Activated T-helper 2 cell treated with anti-CD3 and anti-CD28 coated beads, Interferon-gamma antibody, Interleukin-2, Interleukin-4, amounts not matched to agents 10 μg/mL and 5 μg/mL and 100 μg/mL, durations not matched to agents 14 hours and 24 hours and 36 hours (primary cell): ENCODE results near the gene TMEM223. TPM values are rescaled to one million over a fixed set of nuclear protein-coding genes. Genes with fewer than 3 reads are reported as not detected.
A peak's percentile ranks its signal among the peaks of the same experiment; 100 is the strongest.
"Not testable (repeated sequence)": the region's sequence is repeated elsewhere in the genome, so short reads cannot be mapped to it uniquely, and the experiment has no call there.

Experiments
- DNase-seq: peaks from one replicate; pipeline ENCODE4 v3.0.0; 2021; ENCODE audit warnings: low spot score
- H3K27ac Mint-ChIP-seq: one replicate; pipeline ENCODE4 v1.8.0; 2021; ENCODE audit warnings: mixed read lengths
- H3K27me3 Mint-ChIP-seq: one replicate; pipeline ENCODE4 v1.8.0; 2021; ENCODE audit warnings: low read depth, mixed read lengths
- H3K36me3 Mint-ChIP-seq: one replicate; pipeline ENCODE4 v1.8.0; 2021; ENCODE audit warnings: low read depth, mixed read lengths
- H3K4me1 Mint-ChIP-seq: one replicate; pipeline ENCODE4 v1.8.0; 2021; ENCODE audit warnings: low read depth, mixed read lengths
- H3K4me3 Mint-ChIP-seq: one replicate; pipeline ENCODE4 v1.8.0; 2021; ENCODE audit warnings: low read depth, mild to moderate bottlenecking, moderate library complexity, mixed read lengths
- H3K9me3 Mint-ChIP-seq: one replicate; pipeline ENCODE4 v1.8.0; 2021; ENCODE audit warnings: mixed read lengths
- intact Hi-C: fragments of 100-400 bp; cut with micrococcal nuclease; formaldehyde crosslinking; loops from one replicate; pipeline ENCODE4 v1.15.1; 2023
- total RNA-seq: library from RNA; stranded (reverse); gene quantifications from 2 replicates; pipeline ENCODE4 v1.2.3, GENCODE V29; 2022

Gene TMEM223
- total RNA-seq, 1 donor from 2014 or later, result 13.4 TPM

- Mint-ChIP-seq H3K36me3 (peaks cover 57% of the 10 kb centered on the region), H3K4me3 (peak overlapping the region; percentile 90), H3K27me3 (no peaks in the 10 kb centered on the region), H3K27ac (peak overlapping the region; percentile 69), H3K9me3 (no peaks in the 10 kb centered on the region), H3K4me1 (peaks cover 49% of the 10 kb centered on the region)
- intact Hi-C loops, result no loop called here
- no peak for DNase-seq
Measured at GRCh38 chr11:62789576-62789975, 2.2 kb downstream of the TMEM223 start.

GRCh38 chr11:62788991-62789390 lies 2.8 kb downstream of the TMEM223 start:
- peaks cover 45% of the 10 kb centered on the region for H3K4me1 Mint-ChIP-seq
- H3K36me3 Mint-ChIP-seq, result peaks cover 51% of the 10 kb centered on the region
- no peaks in the 10 kb centered on the region for H3K9me3 Mint-ChIP-seq
- peak overlapping the region; percentile 90 for H3K4me3 Mint-ChIP-seq
- peak overlapping the region; percentile 69 for H3K27ac Mint-ChIP-seq
- DNase-seq, result no peak
- intact Hi-C loops, result no loop called here
- no peaks in the 10 kb centered on the region for H3K27me3 Mint-ChIP-seq

- Mint-ChIP-seq H3K27me3 (no peaks in the 10 kb centered on the region), H3K4me1 (peaks cover 39% of the 10 kb centered on the region), H3K27ac (peak within 1 kb of the TSS; percentile 91), H3K36me3 (peaks cover 51% of the 10 kb centered on the region), H3K4me3 (peak within 1 kb of the TSS; percentile 90), H3K9me3 (no peaks in the 10 kb centered on the region)
- DNase-seq, result peak; percentile 95
- intact Hi-C loops, result loop anchor here (1.0 to 2.0 kb wide), 7 partner anchors 16 to 93 kb away; partner anchors contain the start of genes HNRNPUL2, NXF1, SLC3A2 and STX5
Measured at GRCh38 chr11:62787005-62787759, 4.6 kb downstream of the TMEM223 start, which contains the start of gene TMEM179B. TMEM179B (plus strand) TSS chr11:62787402; CDS start chr11:62787432, 30 bp downstream.

GRCh38 chr11:62786318-62787004 lies 5.3 kb downstream of the TMEM223 start:
- intact Hi-C loops, result loop anchor here (1.0 to 2.0 kb wide), 8 partner anchors 15 to 94 kb away; partner anchors contain the start of genes HNRNPUL2, NXF1, SLC3A2 and STX5
- no peaks in the 10 kb centered on the region for H3K27me3 Mint-ChIP-seq
- peak; percentile 81 for DNase-seq
- H3K4me3 Mint-ChIP-seq, result peak overlapping the region; percentile 79
- H3K4me1 Mint-ChIP-seq, result peaks cover 36% of the 10 kb centered on the region
- peaks cover 46% of the 10 kb centered on the region for H3K36me3 Mint-ChIP-seq
- peak overlapping the region; percentile 69 for H3K27ac Mint-ChIP-seq
- no peaks in the 10 kb centered on the region for H3K9me3 Mint-ChIP-seq

GRCh38 chr11:62782753-62783152 lies 9.1 kb downstream of the TMEM223 start:
- Mint-ChIP-seq H3K36me3 (peaks cover 20% of the 10 kb centered on the region), H3K27ac (no peak overlapping the region), H3K9me3 (no peaks in the 10 kb centered on the region), H3K4me1 (peaks cover 13% of the 10 kb centered on the region), H3K4me3 (no peak overlapping the region), H3K27me3 (no peaks in the 10 kb centered on the region)
- no peak for DNase-seq
- intact Hi-C loops, result no loop called here

GRCh38 chr11:62778441-62778840 lies 13.4 kb downstream of the TMEM223 start:
- intact Hi-C loops, result no loop called here
- no peak for DNase-seq
- Mint-ChIP-seq H3K4me1 (peaks cover 7% of the 10 kb centered on the region), H3K27me3 (no peaks in the 10 kb centered on the region), H3K9me3 (no peaks in the 10 kb centered on the region), H3K4me3 (no peak overlapping the region), H3K27ac (peak overlapping the region; percentile 34), H3K36me3 (peaks cover 29% of the 10 kb centered on the region)

- peak overlapping the region; percentile 81 for H3K27ac Mint-ChIP-seq
- peak overlapping the region; percentile 10 for H3K4me3 Mint-ChIP-seq
- intact Hi-C loops, result no loop called here
- peaks cover 23% of the 10 kb centered on the region for H3K36me3 Mint-ChIP-seq
- peaks cover 7% of the 10 kb centered on the region for H3K4me1 Mint-ChIP-seq
- H3K27me3 Mint-ChIP-seq, result no peaks in the 10 kb centered on the region
- no peak for DNase-seq
- H3K9me3 Mint-ChIP-seq, result no peaks in the 10 kb centered on the region
Measured at GRCh38 chr11:62777389-62777788, 14.4 kb downstream of the TMEM223 start.

- DNase-seq, result no peak
- Mint-ChIP-seq H3K27me3 (no peaks in the 10 kb centered on the region), H3K27ac (no peak overlapping the region), H3K4me1 (peaks cover 12% of the 10 kb centered on the region), H3K9me3 (no peaks in the 10 kb centered on the region), H3K4me3 (no peak overlapping the region), H3K36me3 (peaks cover 23% of the 10 kb centered on the region)
- intact Hi-C loops, result no loop called here
Measured at GRCh38 chr11:62775646-62776045, 16.2 kb downstream of the TMEM223 start.

- Mint-ChIP-seq H3K4me1 (peaks cover 20% of the 10 kb centered on the region), H3K9me3 (no peaks in the 10 kb centered on the region), H3K27ac (no peak overlapping the region), H3K27me3 (no peaks in the 10 kb centered on the region), H3K36me3 (peaks cover 27% of the 10 kb centered on the region), H3K4me3 (no peak overlapping the region)
- no peak for DNase-seq
- intact Hi-C loops, result loop anchor here (5.0 kb wide), 1 partner anchor 182 kb away; the partner anchor contains the start of gene TUT1
Measured at GRCh38 chr11:62774407-62774806, 17.4 kb downstream of the TMEM223 start.

- Mint-ChIP-seq H3K36me3 (peaks cover 30% of the 10 kb centered on the region), H3K4me3 (peak within 1 kb of the TSS; percentile 88), H3K27me3 (no peaks in the 10 kb centered on the region), H3K27ac (peak within 1 kb of the TSS; percentile 92), H3K4me1 (peaks cover 13% of the 10 kb centered on the region), H3K9me3 (no peaks in the 10 kb centered on the region)
- peak; percentile 92 for DNase-seq
- intact Hi-C loops, result loop anchor here (1.0 to 5.0 kb wide), 7 partner anchors 10 to 179 kb away; partner anchors contain the start of genes HNRNPUL2, POLR2G, TMEM179B and TUT1
Measured at GRCh38 chr11:62771144-62772021, 20.4 kb downstream of the TMEM223 start, which contains the start of gene TAF6L. TAF6L (plus strand) TSS chr11:62771396; CDS start chr11:62775784, 4,388 bp downstream.

- no peaks in the 10 kb centered on the region for H3K27me3 Mint-ChIP-seq
- peaks cover 29% of the 10 kb centered on the region for H3K36me3 Mint-ChIP-seq
- H3K9me3 Mint-ChIP-seq, result no peaks in the 10 kb centered on the region
- DNase-seq, result peak; percentile 33
- H3K4me1 Mint-ChIP-seq, result peaks cover 13% of the 10 kb centered on the region
- H3K27ac Mint-ChIP-seq, result peak overlapping the region; percentile 92
- H3K4me3 Mint-ChIP-seq, result peak overlapping the region; percentile 88
- intact Hi-C loops, result loop anchor here (1.0 to 5.0 kb wide), 7 partner anchors 9 to 178 kb away; partner anchors contain the start of genes HNRNPUL2, POLR2G, TMEM179B and TUT1
Measured at GRCh38 chr11:62770778-62771143, 21.0 kb downstream of the TMEM223 start.

- Mint-ChIP-seq H3K4me3 (peak overlapping the region; percentile 91), H3K27ac (peak overlapping the region; percentile 60), H3K4me1 (peaks cover 11% of the 10 kb centered on the region), H3K36me3 (peaks cover 17% of the 10 kb centered on the region)
- H3K27me3 Mint-ChIP-seq, H3K9me3 Mint-ChIP-seq, DNase-seq: not testable (repeated sequence)
- intact Hi-C loops, result loop anchor here (1.0 kb wide), 2 partner anchors 8 to 10 kb away; partner anchors contain the start of gene TAF6L
Measured at GRCh38 chr11:62760867-62761227, 31.0 kb downstream of the TMEM223 start.
